BLaER1 (cell line): ENCODE data around the gene SHISAL1.

ENCODE experiments used
- H3K27ac ChIP-seq: shearing (Covaris generic); formaldehyde crosslinking; 2 replicates; pipeline ENCODE4 v1.8.1; 2022
- H3K27me3 ChIP-seq: shearing (Covaris generic); formaldehyde crosslinking; 2 replicates; pipeline ENCODE4 v1.8.1; 2022
- H3K36me3 ChIP-seq: shearing (Covaris generic); formaldehyde crosslinking; 2 replicates; pipeline ENCODE4 v1.8.1; 2022
- H3K4me1 ChIP-seq: shearing (Covaris generic); formaldehyde crosslinking; 2 replicates; pipeline ENCODE4 v1.8.1; 2022
- H3K4me2 ChIP-seq: shearing (Covaris generic); formaldehyde crosslinking; 2 replicates; pipeline ENCODE4 v1.8.1; 2022
- H3K4me3 ChIP-seq: shearing (Covaris generic); formaldehyde crosslinking; 2 replicates; pipeline ENCODE4 v1.8.1; 2022
- H3K9ac ChIP-seq: shearing (Covaris generic); formaldehyde crosslinking; 2 replicates; pipeline ENCODE4 v1.8.1; 2022
- H3K9me3 ChIP-seq: shearing (Covaris generic); formaldehyde crosslinking; 2 replicates; pipeline ENCODE4 v1.8.1; 2022
- H4K20me1 ChIP-seq: shearing (Covaris generic); formaldehyde crosslinking; 2 replicates; pipeline ENCODE4 v1.8.1; 2022
- Cebpa-rat ChIP-seq: shearing (Covaris generic); IDR thresholded peaks from 2 replicates; pipeline ENCODE4 v1.8.1; 2022

The SHISAL1 gene

DNA sequence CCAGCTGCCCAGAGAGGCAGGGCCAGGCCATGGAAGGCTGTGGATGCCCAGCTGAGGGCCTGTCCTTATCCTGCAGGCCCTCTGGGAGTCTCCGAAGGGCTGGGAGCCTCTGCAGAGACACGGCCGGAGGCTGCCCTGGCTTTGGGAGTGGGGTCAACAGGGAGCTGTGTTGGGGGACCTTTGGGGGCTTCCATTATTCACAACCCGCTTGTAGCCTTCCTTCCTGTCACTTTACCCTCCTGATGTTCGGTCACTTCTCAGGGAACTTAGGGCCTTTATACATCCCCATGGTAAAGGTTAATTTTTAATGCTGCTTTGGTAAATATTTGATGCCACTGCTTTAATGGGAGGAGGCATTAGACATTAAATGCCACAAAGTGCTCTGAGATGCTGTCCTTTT, 44.9 kb downstream of the SHISAL1 start:
- H3K9me3 ChIP-seq, result no peaks in the 10 kb centered on the region
- H3K4me3 ChIP-seq, result no peak overlapping the region
- no peak for TF ChIP-seq Cebpa-rat
- H3K4me2 ChIP-seq, result peak overlapping the region; percentile 65
- H3K27ac ChIP-seq, result no peak overlapping the region
- peaks cover 51% of the 10 kb centered on the region for H3K27me3 ChIP-seq
- no peaks in the 10 kb centered on the region for H3K36me3 ChIP-seq
- peaks cover 28% of the 10 kb centered on the region; the same call in 1 of the 2 replicates for H4K20me1 ChIP-seq
- H3K4me1 ChIP-seq, result peaks cover 48% of the 10 kb centered on the region
- no peak overlapping the region for H3K9ac ChIP-seq

DNA sequence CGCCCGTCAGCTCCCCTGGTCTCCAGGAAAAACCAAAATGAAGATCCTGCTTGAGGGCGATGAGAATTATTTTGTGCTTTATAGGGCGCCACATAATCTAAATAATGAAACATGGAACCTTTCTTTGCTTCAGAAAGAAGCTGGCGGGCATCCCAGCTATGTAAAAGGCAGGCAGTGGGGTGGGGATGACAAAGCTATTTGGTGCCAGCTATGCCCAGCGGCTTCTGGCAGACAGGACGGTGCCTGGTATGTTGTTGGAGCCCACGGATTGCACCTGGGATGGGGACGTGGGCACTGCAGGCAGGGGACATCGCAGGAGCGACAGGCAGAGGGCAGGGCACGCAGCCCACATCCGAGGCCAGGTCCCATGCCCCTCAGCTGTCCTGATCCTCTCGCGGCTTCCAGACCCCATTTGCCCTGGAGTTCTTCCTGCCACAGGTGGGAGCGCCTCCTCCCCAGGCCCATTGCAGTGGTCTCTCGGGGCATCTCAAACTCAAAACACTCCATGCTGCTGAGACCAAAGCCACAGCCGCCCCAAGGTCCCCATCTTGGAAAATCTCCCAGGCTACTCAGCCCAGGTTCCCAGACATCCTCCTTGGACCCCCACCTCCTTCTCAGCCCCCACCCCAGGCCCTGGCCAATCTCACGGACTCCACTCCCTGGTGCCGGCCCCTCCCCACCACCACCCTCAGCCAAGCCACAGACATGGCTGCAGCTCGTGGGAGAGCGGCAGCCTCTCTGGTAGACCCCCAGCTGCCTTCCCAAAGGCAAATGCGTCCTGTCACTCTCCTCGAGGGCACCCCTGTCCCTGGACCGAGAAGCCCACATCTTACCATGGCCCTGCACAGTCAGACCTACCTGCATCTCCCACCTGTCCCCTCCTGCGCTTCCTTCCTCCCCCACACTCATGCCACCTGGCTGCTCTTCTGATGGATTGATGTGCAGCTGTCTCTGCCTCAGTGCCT, 45.7 kb downstream of the SHISAL1 start:
- H4K20me1 ChIP-seq, result peaks cover 20% of the 10 kb centered on the region; the same call in 1 of the 2 replicates
- H3K4me2 ChIP-seq, result peak overlapping the region; percentile 65
- H3K36me3 ChIP-seq, result no peaks in the 10 kb centered on the region
- peaks cover 40% of the 10 kb centered on the region for H3K4me1 ChIP-seq
- no peak overlapping the region for H3K4me3 ChIP-seq
- H3K27ac ChIP-seq, result no peak overlapping the region
- TF ChIP-seq Cebpa-rat, result no peak
- H3K9me3 ChIP-seq, result no peaks in the 10 kb centered on the region
- H3K9ac ChIP-seq, result no peak overlapping the region
- peaks cover 44% of the 10 kb centered on the region for H3K27me3 ChIP-seq

DNA sequence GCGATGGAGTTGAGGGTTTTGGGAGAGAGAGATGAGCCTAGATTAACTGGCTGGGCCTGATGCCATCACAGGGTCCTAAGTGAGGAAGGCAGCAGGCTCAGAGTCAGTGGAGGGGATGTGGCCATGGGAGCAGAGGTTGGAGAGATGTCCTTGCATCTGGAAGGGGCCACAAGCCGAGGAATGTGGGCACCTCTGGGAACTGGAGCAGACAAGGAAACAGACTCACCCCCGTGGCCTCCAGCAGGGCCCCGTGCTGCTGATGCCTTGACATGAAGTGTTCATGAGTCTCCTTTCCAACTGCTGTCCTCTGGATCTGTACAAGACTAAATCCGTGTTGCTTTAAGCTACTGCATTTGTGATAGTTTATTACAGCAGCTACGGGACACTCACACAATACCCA, 49.2 kb downstream of the SHISAL1 start:
- no peaks in the 10 kb centered on the region for H3K36me3 ChIP-seq
- no peak overlapping the region for H3K27ac ChIP-seq
- no peaks in the 10 kb centered on the region; the same call in 1 of the 2 replicates for H4K20me1 ChIP-seq
- H3K27me3 ChIP-seq, result peaks cover 14% of the 10 kb centered on the region
- no peak overlapping the region for H3K4me3 ChIP-seq
- peaks cover 28% of the 10 kb centered on the region for H3K4me1 ChIP-seq
- no peak overlapping the region for H3K4me2 ChIP-seq
- TF ChIP-seq Cebpa-rat, result no peak
- no peaks in the 10 kb centered on the region for H3K9me3 ChIP-seq
- no peak overlapping the region for H3K9ac ChIP-seq

DNA sequence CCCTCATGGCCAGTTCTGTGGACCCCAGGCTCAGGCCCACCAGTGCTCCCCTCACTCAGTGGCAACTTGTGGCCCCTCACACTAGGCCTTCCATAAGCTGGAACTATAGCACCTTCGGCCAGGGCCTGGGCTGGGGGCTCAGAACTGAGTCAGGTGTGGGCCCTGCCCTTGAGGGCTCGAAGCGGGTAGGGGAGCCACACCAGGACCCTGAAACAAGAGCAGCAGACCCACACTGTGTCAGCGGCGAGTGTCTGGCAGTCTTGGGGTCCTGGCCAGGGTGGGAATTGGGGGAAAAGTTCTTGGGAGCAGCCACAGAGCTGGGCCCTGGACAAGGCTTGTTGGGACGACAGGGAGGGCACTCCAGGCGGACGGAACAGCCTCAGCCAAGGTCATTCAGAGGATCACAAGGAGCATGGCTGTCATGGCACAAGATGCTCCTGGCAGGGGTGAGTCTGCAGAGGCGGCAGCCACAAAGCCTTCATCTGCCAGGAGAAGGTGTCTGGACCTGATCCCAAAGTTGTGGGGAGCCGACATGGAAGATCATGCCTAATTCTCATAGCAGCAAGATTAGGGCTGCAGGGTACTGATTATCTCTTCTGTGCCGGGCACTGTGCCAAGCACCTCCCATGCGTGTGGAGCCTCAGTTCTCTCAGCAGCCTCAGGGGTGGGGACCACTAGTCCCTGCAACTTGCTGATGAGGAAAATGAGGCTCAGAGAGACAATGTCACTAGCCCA, 50.7 kb downstream of the SHISAL1 start:
- Histone ChIP-seq H3K4me2 (no peak overlapping the region), H3K9ac (no peak overlapping the region), H3K4me3 (no peak overlapping the region), H4K20me1 (no peaks in the 10 kb centered on the region; the same call in 1 of the 2 replicates), H3K9me3 (no peaks in the 10 kb centered on the region), H3K4me1 (peaks cover 13% of the 10 kb centered on the region), H3K27me3 (peaks cover 9% of the 10 kb centered on the region; the same call in 1 of the 2 replicates), H3K36me3 (no peaks in the 10 kb centered on the region), H3K27ac (no peak overlapping the region)
- TF ChIP-seq Cebpa-rat, result no peak

DNA sequence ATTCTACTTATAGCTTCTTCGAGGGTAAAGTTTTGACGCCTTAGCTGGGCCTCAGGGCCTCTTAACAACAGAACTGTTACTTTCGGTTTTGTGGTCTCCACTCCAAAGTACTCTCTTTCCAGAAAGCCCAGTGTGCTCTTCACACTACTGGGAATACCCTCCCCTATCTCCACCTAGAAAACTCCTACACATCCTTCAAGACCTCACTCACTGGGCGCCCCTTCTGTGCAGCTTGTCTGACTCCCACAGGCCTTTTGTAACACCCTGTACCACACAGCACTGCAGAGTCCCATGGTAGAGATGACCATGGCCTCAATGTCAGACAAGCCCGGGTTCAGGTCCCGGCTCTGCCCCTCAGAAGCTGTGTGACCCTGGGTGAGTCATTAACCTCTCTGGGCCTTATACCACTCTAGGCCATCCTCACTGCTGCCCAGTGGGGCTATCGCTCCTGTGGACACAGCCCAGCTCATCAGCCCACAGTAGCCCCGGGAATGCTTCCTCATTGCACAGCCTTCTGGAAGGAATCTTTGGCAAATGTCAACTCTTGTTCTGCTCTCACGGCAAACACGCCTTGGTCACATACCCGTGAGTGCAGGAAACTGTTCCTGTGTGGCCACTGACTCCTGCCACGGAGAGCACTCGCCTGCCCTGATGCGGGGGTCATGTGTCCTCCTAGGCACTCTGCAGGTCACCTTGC, 51.4 kb downstream of the SHISAL1 start:
- no peak for TF ChIP-seq Cebpa-rat
- H4K20me1 ChIP-seq, result no peaks in the 10 kb centered on the region; the same call in 1 of the 2 replicates

DNA sequence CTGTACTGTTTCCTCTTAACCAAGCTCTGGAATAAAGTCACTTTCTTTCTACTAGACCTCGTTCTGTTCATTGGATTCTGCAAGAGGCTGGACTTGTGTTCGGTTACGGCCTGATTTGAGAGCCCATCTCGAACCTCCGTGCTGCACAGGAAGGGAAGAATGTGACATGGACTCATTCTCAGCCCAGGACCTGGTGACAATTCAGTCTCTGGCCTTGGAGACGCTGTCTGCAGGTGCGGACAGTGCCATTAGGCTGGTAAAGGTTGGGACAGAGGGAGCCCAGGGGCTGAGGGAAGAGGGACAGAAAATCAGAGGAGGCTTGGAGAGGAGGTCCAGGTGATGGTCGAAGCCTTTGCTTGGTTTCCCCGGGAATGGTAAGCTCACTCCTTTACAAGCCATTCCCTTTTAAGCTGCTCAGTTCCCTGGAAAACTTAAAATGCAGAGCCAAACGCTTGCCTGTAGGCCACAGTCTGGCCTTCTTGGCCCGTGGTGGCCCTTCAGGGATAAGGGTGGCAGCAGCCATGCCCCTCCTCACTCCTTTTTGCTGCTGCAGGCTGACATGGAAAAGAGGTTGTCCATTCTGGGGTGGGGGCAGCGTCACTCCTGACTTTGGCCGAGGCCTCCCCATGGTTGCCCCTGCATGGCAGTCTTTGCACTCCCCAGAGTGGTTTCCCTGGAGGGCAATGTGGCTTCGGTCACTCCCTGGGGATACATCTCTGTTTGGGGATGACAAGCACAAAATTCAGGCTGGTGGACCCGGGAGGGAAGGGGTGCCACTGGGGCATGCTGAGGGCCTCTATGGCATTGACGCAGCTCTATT, 52.3 kb downstream of the SHISAL1 start:
- Histone ChIP-seq H3K27ac (no peak overlapping the region), H4K20me1 (no peaks in the 10 kb centered on the region; the same call in 1 of the 2 replicates), H3K4me2 (no peak overlapping the region; the same call in 1 of the 2 replicates), H3K9ac (no peak overlapping the region), H3K4me3 (no peak overlapping the region), H3K9me3 (no peaks in the 10 kb centered on the region), H3K4me1 (peaks cover 11% of the 10 kb centered on the region; the same call in 1 of the 2 replicates), H3K36me3 (no peaks in the 10 kb centered on the region), H3K27me3 (0 out of 2 replicates have a peak, but pooled peaks cover 3% of the 10 kb centered on the region)
- TF ChIP-seq Cebpa-rat, result no peak

More for the DNA sequence above, 51.4 kb downstream of the SHISAL1 start:
- no peak overlapping the region for H3K4me3 ChIP-seq
- no peak overlapping the region for H3K4me2 ChIP-seq
- 0 out of 2 replicates have a peak, but pooled peaks cover 3% of the 10 kb centered on the region for H3K27me3 ChIP-seq
- H3K9me3 ChIP-seq, result no peaks in the 10 kb centered on the region
- H3K9ac ChIP-seq, result no peak overlapping the region
- no peaks in the 10 kb centered on the region for H3K36me3 ChIP-seq
- peaks cover 11% of the 10 kb centered on the region; the same call in 1 of the 2 replicates for H3K4me1 ChIP-seq
- no peak overlapping the region for H3K27ac ChIP-seq

DNA sequence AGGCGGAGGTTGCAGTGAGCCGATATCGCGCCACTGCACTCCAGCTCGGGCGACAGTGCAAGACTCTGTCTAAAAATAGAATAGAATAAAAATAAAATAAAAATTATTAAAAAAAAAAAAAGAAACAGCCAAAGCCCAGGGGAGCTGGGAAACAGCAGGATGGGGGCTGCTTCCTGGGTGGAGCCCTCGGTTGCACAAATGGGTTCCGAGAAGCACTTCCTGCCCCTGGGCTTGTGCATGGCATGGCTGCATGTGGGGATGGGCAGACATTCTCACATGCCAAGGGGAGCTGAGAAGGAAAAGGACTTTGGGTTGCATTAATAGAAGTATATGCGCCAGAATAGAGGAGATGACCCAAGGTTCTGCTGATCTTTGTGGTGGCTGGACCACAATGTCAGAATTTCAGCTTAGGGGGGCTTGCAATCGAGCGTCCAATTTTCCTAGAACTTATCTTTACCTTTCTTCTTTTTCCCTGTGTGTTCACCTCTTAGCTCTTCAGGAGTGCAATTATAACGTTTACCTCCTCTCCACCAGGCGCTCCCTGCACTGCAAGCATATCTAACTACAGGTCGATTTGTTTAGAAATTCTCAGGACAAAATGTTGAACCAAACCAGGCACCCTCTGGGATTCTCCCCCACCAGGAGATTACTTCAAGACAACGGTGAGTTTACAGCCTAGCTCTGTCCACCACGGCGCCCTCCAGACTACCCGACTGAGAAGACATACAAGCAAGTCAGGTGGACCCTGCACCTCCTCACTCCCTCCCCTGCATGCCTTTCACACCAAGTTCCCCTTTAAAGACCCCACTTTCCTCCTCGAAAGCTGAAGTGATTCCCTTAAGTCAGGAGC, 53.2 kb downstream of the SHISAL1 start:
- Histone ChIP-seq H3K27ac (no peak overlapping the region), H3K27me3 (no peaks in the 10 kb centered on the region), H4K20me1 (no peaks in the 10 kb centered on the region; the same call in 1 of the 2 replicates), H3K4me3 (no peak overlapping the region), H3K9ac (no peak overlapping the region), H3K36me3 (no peaks in the 10 kb centered on the region), H3K4me2 (peak overlapping the region; percentile 5; the same call in 1 of the 2 replicates), H3K9me3 (no peaks in the 10 kb centered on the region), H3K4me1 (peaks cover 11% of the 10 kb centered on the region; the same call in 1 of the 2 replicates)
- no peak for TF ChIP-seq Cebpa-rat
